Loucy (cell line): Measurements from ENCODE around the gene PLAC1.

Experiments
- H2AFZ ChIP-seq: fragments of 200-600 bp; sonication (generic); 2 replicates; pipeline ENCODE4 v1.6.0; 2016; ENCODE audit warnings: antibody characterized with exemption, mild to moderate bottlenecking, low read length, moderate library complexity
- H3F3A ChIP-seq: fragments of 200-600 bp; 2 replicates; pipeline ENCODE4 v1.6.0; 2016; ENCODE audit warnings: antibody characterized with exemption, low read depth, mild to moderate bottlenecking
- H3K27me3 ChIP-seq: fragments of 200-600 bp; sonication (generic); 2 replicates; pipeline ENCODE4 v1.6.1; 2014; ENCODE audit warnings: low read length, mild to moderate bottlenecking; ENCODE audit not compliant: insufficient read depth, poor library complexity, severe bottlenecking
- H3K36me3 ChIP-seq: fragments of 200-600 bp; sonication (generic); 2 replicates; pipeline ENCODE4 v1.6.1; 2016; ENCODE audit warnings: low read length; ENCODE audit not compliant: insufficient read depth
- H3K4me1 ChIP-seq: fragments of 200-600 bp; sonication (generic); 2 replicates; pipeline ENCODE4 v1.5.1; 2014; ENCODE audit warnings: low read length, mild to moderate bottlenecking; ENCODE audit not compliant: insufficient read depth, poor library complexity, severe bottlenecking
- H3K4me2 ChIP-seq: fragments of 200-600 bp; sonication (generic); 2 replicates; pipeline ENCODE4 v1.6.0; 2014; ENCODE audit warnings: antibody characterized with exemption, low read length, low read depth, mild to moderate bottlenecking; ENCODE audit not compliant: poor library complexity, severe bottlenecking
- H3K4me3 ChIP-seq: fragments of 200-600 bp; sonication (generic); 2 replicates; pipeline ENCODE4 v1.5.1; 2014; ENCODE audit warnings: low read length, mild to moderate bottlenecking, mixed read lengths; ENCODE audit not compliant: poor library complexity, severe bottlenecking
- H3K79me2 ChIP-seq: fragments of 200-600 bp; sonication (generic); 2 replicates; pipeline ENCODE4 v1.6.1; 2014; ENCODE audit warnings: low read length; ENCODE audit not compliant: insufficient read depth
- H3K9ac ChIP-seq: fragments of 200-600 bp; sonication (generic); 2 replicates; pipeline ENCODE4 v1.6.0; 2014; ENCODE audit warnings: mild to moderate bottlenecking, low read depth, low read length, moderate library complexity; ENCODE audit not compliant: poor library complexity, severe bottlenecking
- H3K9me2 ChIP-seq: fragments of 200-600 bp; sonication (generic); replicated peaks from 2 replicates; pipeline ENCODE4 v1.6.1; 2016; ENCODE audit warnings: low read depth, low read length, mixed read lengths
- H3K9me3 ChIP-seq: fragments of 200-600 bp; sonication (generic); 2 replicates; pipeline ENCODE4 v1.6.1; 2014; ENCODE audit warnings: mild to moderate bottlenecking, antibody characterized with exemption, low read length, low read depth; ENCODE audit not compliant: insufficient read depth
- H4K20me1 ChIP-seq: fragments of 200-600 bp; sonication (generic); 2 replicates; pipeline ENCODE4 v1.6.0; 2014; ENCODE audit warnings: antibody characterized with exemption, low read length, mild to moderate bottlenecking; ENCODE audit not compliant: insufficient read depth, poor library complexity, severe bottlenecking
- EZH2phosphoT487 ChIP-seq: fragments of 200-600 bp; IDR thresholded peaks from 2 replicates; pipeline ENCODE4 v1.6.1; 2018; ENCODE audit warnings: antibody characterized with exemption, mild to moderate bottlenecking, moderate library complexity, borderline replicate concordance
- TF ChIP-seq, protein P1 (sequence below): fragments of 200-600 bp; sonication (generic); conservative IDR thresholded peaks from 2 replicates; pipeline ENCODE4 v1.5.1; 2014; ENCODE audit warnings: mild to moderate bottlenecking, antibody characterized with exemption, low read length

PLAC1 gene

DNA sequence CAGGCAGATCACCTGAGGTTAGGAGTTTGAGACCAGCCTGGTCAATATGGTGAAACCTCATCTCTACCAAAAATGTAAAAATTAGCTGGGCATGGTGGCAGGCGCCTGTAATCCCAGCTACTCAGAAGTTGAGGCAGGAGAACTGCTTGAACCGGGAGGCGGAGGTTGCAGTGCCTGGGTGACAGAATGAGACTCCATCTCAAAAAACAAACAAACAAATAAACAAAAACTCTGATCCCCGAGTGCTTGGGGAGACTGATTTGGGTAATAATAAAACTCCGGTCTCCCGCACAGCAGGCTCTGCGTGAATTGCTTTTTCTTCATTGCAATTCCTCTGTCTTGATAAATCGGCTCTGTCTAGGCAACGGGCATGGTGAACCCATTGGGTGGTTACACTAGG, 124.9 kb downstream of the PLAC1 start:
- Histone ChIP-seq H3K36me3 (no peaks in the 10 kb centered on the region), H3K9me2 (no peaks in the 10 kb centered on the region), H3K9ac (no peak overlapping the region), H4K20me1 (no peaks in the 10 kb centered on the region), H3K9me3 (no peaks in the 10 kb centered on the region), H3K4me2 (no peak overlapping the region), H3K27me3 (no peaks in the 10 kb centered on the region), H3F3A (no peaks in the 10 kb centered on the region), H3K4me1 (no peaks in the 10 kb centered on the region), H2AFZ (no peak overlapping the region), H3K79me2 (no peaks in the 10 kb centered on the region), H3K4me3 (no peak overlapping the region)
- TF ChIP-seq, protein P1, sequence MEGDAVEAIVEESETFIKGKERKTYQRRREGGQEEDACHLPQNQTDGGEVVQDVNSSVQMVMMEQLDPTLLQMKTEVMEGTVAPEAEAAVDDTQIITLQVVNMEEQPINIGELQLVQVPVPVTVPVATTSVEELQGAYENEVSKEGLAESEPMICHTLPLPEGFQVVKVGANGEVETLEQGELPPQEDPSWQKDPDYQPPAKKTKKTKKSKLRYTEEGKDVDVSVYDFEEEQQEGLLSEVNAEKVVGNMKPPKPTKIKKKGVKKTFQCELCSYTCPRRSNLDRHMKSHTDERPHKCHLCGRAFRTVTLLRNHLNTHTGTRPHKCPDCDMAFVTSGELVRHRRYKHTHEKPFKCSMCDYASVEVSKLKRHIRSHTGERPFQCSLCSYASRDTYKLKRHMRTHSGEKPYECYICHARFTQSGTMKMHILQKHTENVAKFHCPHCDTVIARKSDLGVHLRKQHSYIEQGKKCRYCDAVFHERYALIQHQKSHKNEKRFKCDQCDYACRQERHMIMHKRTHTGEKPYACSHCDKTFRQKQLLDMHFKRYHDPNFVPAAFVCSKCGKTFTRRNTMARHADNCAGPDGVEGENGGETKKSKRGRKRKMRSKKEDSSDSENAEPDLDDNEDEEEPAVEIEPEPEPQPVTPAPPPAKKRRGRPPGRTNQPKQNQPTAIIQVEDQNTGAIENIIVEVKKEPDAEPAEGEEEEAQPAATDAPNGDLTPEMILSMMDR: no peak
- TF ChIP-seq EZH2phosphoT487: no peak

DNA sequence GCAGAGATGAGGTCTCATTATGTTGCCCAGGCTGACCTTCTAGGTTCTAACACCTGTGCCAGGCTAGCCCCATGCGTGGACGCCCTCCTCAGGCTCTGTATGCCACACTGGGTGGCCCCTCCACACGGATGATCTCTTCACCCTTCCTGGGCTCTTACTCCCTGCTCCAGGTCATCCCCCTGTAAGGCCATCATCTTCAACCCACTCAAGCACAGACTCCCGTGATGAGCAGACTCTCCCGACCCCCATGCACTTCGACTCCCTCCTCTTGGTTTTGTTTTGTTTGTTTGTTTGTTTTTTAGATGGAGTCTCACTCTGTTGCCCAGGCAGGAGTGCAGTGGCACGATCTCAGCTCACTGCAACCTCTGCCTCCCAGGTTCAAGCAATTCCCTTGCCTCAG, 127.4 kb downstream of the PLAC1 start:
- Histone ChIP-seq H3K9me2 (no peaks in the 10 kb centered on the region), H3K79me2 (no peaks in the 10 kb centered on the region), H3K36me3 (no peaks in the 10 kb centered on the region), H3K27me3 (no peaks in the 10 kb centered on the region), H3K4me2 (no peak overlapping the region), H2AFZ (no peak overlapping the region), H3K4me3 (no peak overlapping the region), H3K4me1 (no peaks in the 10 kb centered on the region), H3F3A (no peaks in the 10 kb centered on the region), H3K9ac (no peak overlapping the region), H3K9me3 (no peaks in the 10 kb centered on the region), H4K20me1 (no peaks in the 10 kb centered on the region)
- TF ChIP-seq, protein P1: no peak
- no peak for TF ChIP-seq EZH2phosphoT487

DNA sequence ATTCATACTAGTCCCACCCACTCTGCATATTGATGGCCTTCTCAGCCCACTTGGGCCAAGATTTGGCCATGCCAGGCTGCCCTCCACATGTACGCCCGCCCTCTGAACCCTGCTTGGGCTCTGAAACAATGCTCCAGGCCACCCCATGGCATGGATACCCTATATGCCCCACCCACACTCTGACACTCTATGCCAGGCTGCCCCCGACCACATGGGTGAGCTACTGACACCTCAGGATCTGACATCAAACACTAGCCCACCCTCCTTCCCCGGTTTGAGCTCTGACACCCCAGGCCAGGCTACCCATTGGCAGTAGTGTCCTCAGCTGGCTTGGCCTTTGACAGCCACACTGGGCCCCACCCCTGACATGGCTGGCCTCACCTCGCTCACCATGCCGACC, 128.8 kb downstream of the PLAC1 start:
- Histone ChIP-seq H2AFZ (no peak overlapping the region), H3F3A (no peaks in the 10 kb centered on the region), H3K9me2 (no peaks in the 10 kb centered on the region), H3K4me3 (no peak overlapping the region), H4K20me1 (no peaks in the 10 kb centered on the region), H3K36me3 (no peaks in the 10 kb centered on the region), H3K4me2 (no peak overlapping the region), H3K9me3 (no peaks in the 10 kb centered on the region), H3K27me3 (no peaks in the 10 kb centered on the region), H3K79me2 (no peaks in the 10 kb centered on the region), H3K4me1 (no peaks in the 10 kb centered on the region), H3K9ac (no peak overlapping the region)
- TF ChIP-seq EZH2phosphoT487: no peak
- TF ChIP-seq, protein P1: no peak
